ENCODE results near the gene VTI1A.

DNA sequence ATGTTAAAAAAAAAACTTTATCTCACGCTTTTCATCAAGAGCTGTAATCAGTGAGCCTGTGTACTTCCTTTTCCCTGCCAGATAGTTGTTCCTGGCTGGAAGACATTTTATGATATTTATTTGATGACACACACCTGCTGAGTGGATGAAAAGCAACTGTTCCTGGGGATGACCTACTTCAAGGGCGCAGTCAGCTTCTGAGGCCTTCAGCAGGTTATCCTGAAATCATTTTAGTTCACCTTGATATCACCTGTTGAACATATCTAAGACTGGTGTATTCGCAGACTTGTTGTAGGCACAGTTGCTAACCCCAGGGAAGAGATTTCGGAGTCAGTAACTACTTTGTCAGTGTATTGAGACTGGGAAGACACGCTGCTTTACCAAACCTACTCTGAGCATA, 268.6 kb downstream of the VTI1A start:
- TF ChIP-seq, protein P1, sequence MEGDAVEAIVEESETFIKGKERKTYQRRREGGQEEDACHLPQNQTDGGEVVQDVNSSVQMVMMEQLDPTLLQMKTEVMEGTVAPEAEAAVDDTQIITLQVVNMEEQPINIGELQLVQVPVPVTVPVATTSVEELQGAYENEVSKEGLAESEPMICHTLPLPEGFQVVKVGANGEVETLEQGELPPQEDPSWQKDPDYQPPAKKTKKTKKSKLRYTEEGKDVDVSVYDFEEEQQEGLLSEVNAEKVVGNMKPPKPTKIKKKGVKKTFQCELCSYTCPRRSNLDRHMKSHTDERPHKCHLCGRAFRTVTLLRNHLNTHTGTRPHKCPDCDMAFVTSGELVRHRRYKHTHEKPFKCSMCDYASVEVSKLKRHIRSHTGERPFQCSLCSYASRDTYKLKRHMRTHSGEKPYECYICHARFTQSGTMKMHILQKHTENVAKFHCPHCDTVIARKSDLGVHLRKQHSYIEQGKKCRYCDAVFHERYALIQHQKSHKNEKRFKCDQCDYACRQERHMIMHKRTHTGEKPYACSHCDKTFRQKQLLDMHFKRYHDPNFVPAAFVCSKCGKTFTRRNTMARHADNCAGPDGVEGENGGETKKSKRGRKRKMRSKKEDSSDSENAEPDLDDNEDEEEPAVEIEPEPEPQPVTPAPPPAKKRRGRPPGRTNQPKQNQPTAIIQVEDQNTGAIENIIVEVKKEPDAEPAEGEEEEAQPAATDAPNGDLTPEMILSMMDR (IDR thresholded peaks at IDR 0.05; ENCODE audit: low read length) = no peak
- TF ChIP-seq EZH2 (optimal IDR thresholded peaks at IDR 0.05; ENCODE audit: low read depth, low read length) (no peak), EZH2phosphoT487 (IDR thresholded peaks at IDR 0.05; ENCODE audit: low read length) (no peak)
